Measurements from ENCODE around the gene PCNX4.

Gene PCNX4

DNA sequence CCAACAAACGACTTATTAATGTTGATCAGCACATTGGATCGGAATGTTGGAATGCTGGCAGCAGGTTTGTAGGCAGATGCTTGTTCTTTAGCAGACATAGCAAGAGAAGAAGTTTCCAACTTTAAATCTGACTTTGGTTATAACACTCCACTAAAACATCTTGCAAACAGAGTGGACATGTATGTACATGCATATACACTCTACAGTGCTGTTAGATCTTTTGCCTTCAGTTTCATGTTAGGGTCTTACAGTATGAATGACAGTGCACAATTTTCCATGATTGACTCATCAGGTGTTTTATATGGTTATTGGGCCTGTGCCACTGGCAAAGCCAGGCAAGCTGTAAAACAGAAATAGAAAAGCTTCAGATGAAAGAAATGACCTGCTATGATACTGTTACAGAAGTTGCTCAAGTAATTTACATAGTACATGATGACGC is 87.7 kb downstream of the PCNX4 start:
- Histone ChIP-seq H3K9ac (ENCODE audit: low read length) (no peak overlapping the region), H3K9me3 (ENCODE audit: control insufficient read depth, low read length) (no peaks in the 10 kb centered on the region), H3K36me3 (ENCODE audit: control insufficient read depth, insufficient read depth, low read length) (no peaks in the 10 kb centered on the region), H3K4me1 (ENCODE audit: control insufficient read depth, insufficient read depth, low read length) (no peaks in the 10 kb centered on the region), H3K4me3 (ENCODE audit: low read length) (no peak overlapping the region), H3K27me3 (ENCODE audit: control insufficient read depth, insufficient read depth, low read length) (no peaks in the 10 kb centered on the region)

DNA sequence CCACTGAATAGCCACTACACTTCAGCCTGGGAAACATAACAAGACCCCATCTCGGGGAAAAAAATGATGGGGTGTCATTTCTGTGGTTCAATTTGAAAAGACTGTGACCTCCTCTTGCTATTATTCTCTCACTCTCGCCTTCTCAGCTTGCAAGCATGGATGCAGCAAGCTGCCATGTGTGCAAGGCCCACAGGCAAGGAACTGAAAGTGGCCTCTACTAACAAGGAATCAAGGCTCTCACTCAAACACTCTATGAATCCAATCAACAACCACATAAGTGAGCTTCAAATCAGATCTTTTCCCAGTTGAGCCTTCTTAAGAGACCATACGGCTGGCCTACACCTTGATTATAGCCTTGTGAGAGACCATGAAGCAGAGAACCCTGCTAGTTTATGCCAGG is 91.4 kb downstream of the PCNX4 start:
- no peaks in the 10 kb centered on the region for H3K4me1 ChIP-seq (ENCODE audit: control insufficient read depth, insufficient read depth, low read length)
- no peak overlapping the region for H3K9ac ChIP-seq (ENCODE audit: low read length)
- H3K9me3 ChIP-seq (ENCODE audit: control insufficient read depth, low read length): no peaks in the 10 kb centered on the region
- no peaks in the 10 kb centered on the region for H3K27me3 ChIP-seq (ENCODE audit: control insufficient read depth, insufficient read depth, low read length)
- H3K36me3 ChIP-seq (ENCODE audit: control insufficient read depth, insufficient read depth, low read length): no peaks in the 10 kb centered on the region
- H3K4me3 ChIP-seq (ENCODE audit: low read length): no peak overlapping the region

DNA sequence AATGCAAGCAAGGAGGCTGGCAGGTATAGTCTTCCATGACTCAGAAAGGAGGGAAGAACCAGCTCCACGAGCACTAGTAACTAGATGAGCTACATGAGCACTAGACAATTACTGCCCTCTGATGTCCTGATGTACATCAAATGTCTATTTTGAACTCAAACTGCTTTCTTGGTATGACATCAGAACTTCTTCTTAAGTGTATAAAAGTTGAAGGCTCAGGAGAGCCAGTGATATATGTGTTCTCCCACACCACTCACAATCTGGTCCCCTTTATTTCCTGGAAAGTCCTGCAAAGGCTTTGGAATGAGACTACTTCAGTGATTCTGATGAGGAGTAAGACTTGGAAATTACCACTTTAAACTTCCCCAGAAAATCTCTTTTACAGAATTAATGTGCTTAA is 92.0 kb downstream of the PCNX4 start:
- Histone ChIP-seq H3K4me3 (ENCODE audit: low read length) (peak overlapping the region; percentile 42), H3K9me3 (ENCODE audit: control insufficient read depth, low read length) (no peaks in the 10 kb centered on the region), H3K36me3 (ENCODE audit: control insufficient read depth, insufficient read depth, low read length) (no peaks in the 10 kb centered on the region), H3K4me1 (ENCODE audit: control insufficient read depth, insufficient read depth, low read length) (no peaks in the 10 kb centered on the region), H3K27me3 (ENCODE audit: control insufficient read depth, insufficient read depth, low read length) (no peaks in the 10 kb centered on the region), H3K9ac (ENCODE audit: low read length) (peak overlapping the region; percentile 68)

DNA sequence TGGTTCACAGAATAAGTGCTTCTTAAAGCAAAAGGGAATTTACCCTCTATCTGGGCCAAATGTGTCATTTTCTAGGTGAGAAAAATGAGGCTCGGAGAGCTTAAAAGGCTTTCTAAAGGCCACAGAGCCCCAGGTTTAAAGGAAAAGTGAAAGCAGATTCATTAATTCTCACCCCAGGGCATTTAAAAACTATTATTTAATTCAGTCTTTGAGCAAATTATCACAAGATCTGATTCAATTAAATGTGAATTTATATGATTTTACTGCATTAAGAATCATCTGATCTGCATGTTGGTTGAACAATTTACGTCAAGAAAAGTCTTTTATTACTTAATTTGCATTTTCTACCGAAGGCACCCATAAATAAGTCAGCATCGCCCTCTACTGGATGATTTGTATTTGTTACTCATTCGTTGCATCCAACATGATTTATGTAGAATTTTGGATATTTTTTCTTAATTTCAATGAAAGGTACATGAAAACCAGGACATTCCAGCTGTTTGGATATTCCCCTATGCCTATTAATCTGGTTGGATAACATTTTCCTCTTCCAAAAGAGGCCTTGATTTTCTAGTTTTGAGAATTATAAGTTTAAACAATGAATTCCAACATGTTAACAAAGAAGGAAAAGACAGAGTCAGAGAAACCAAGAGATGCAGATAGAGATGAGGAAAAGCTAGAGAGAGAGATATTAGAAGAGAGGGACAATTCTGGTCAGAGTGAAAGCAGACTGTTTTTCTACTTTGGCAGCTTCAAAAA is 92.6 kb downstream of the PCNX4 start:
- H3K4me3 ChIP-seq (ENCODE audit: low read length): peak overlapping the region; percentile 42
- no peaks in the 10 kb centered on the region for H3K9me3 ChIP-seq (ENCODE audit: control insufficient read depth, low read length)
- peak overlapping the region; percentile 68 for H3K9ac ChIP-seq (ENCODE audit: low read length)

DNA sequence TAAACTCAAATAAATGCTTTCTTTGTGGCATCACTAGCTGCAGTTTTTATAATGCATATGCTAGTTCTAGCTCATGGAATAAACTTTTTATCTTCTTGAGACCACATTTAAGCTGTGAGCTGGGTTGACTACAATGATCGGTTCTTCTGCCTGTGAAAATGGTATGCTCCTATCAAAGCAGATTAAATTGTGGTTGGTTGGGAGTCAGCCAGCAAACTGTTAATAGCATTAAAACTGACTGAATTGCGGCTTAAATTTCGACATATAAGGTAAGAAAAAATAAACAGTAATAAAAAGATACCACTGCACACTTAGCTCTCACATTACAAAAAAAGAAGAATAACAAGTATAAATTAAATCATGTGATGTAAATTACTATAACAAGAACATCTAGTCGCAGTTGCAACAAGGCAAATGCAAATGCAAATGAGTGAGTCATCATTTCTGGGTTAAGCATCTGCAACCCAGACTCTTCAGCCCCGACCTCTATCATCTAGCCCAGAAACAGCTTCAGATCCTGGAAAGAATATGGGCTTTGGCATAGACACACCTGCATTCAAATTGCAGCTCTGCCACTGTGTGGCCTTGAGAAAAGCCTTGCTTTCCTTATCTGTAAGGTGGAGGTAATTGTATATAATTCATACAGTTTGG is 93.3 kb downstream of the PCNX4 start:
- Histone ChIP-seq H3K4me3 (ENCODE audit: low read length) (no peak overlapping the region), H3K27me3 (ENCODE audit: control insufficient read depth, insufficient read depth, low read length) (no peaks in the 10 kb centered on the region), H3K36me3 (ENCODE audit: control insufficient read depth, insufficient read depth, low read length) (no peaks in the 10 kb centered on the region), H3K9ac (ENCODE audit: low read length) (no peak overlapping the region), H3K9me3 (ENCODE audit: control insufficient read depth, low read length) (no peaks in the 10 kb centered on the region), H3K4me1 (ENCODE audit: control insufficient read depth, insufficient read depth, low read length) (no peaks in the 10 kb centered on the region)

More for the DNA sequence above, 92.6 kb downstream of the PCNX4 start:
- Histone ChIP-seq H3K4me1 (ENCODE audit: control insufficient read depth, insufficient read depth, low read length) (no peaks in the 10 kb centered on the region), H3K27me3 (ENCODE audit: control insufficient read depth, insufficient read depth, low read length) (no peaks in the 10 kb centered on the region), H3K36me3 (ENCODE audit: control insufficient read depth, insufficient read depth, low read length) (no peaks in the 10 kb centered on the region)

DNA sequence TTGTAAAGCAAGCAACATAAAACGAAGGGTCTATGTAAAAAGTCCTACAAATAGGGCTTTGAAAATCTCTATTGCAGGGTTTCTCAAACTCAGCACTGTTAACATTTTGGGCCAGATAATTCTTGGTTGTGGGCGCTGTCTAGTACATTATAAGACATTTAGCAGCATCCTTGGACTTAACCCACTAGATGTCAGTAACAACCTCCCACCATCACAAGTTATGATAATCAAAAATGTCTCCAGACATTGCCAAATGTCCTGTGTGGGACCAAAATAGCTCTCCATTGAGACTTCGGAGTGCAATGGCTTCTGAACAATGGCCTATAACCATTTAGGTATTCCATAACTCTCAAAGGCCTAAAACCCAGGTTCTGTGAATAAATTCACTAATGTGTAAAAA is 96.4 kb downstream of the PCNX4 start:
- no peaks in the 10 kb centered on the region for H3K4me1 ChIP-seq (ENCODE audit: control insufficient read depth, insufficient read depth, low read length)
- H3K4me3 ChIP-seq (ENCODE audit: low read length): no peak overlapping the region
- no peak overlapping the region for H3K9ac ChIP-seq (ENCODE audit: low read length)
- H3K9me3 ChIP-seq (ENCODE audit: control insufficient read depth, low read length): no peaks in the 10 kb centered on the region
- no peaks in the 10 kb centered on the region for H3K27me3 ChIP-seq (ENCODE audit: control insufficient read depth, insufficient read depth, low read length)
- H3K36me3 ChIP-seq (ENCODE audit: control insufficient read depth, insufficient read depth, low read length): no peaks in the 10 kb centered on the region

DNA sequence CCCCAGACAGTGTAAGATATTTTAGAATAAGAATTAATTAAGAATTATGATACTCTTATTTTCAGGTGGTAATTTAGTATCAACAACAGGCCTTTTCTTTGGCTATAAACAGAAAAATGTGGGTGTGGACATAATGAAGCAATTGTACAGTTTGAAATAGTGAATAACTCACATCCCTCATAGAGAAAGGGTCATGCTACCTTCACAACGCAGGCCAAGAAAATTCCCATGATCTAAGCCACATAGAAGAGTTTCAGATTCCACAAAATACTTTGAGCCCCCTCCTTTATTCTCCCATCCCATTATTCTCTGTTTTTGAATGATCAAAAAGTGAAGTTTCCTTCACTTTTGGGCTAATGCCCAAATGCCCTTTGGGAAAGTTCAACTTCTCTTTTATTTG is 97.0 kb downstream of the PCNX4 start:
- no peaks in the 10 kb centered on the region for H3K27me3 ChIP-seq (ENCODE audit: control insufficient read depth, insufficient read depth, low read length)
- H3K9me3 ChIP-seq (ENCODE audit: control insufficient read depth, low read length): no peaks in the 10 kb centered on the region
- H3K9ac ChIP-seq (ENCODE audit: low read length): no peak overlapping the region
- no peak overlapping the region for H3K4me3 ChIP-seq (ENCODE audit: low read length)
- no peaks in the 10 kb centered on the region for H3K4me1 ChIP-seq (ENCODE audit: control insufficient read depth, insufficient read depth, low read length)
- no peaks in the 10 kb centered on the region for H3K36me3 ChIP-seq (ENCODE audit: control insufficient read depth, insufficient read depth, low read length)

DNA sequence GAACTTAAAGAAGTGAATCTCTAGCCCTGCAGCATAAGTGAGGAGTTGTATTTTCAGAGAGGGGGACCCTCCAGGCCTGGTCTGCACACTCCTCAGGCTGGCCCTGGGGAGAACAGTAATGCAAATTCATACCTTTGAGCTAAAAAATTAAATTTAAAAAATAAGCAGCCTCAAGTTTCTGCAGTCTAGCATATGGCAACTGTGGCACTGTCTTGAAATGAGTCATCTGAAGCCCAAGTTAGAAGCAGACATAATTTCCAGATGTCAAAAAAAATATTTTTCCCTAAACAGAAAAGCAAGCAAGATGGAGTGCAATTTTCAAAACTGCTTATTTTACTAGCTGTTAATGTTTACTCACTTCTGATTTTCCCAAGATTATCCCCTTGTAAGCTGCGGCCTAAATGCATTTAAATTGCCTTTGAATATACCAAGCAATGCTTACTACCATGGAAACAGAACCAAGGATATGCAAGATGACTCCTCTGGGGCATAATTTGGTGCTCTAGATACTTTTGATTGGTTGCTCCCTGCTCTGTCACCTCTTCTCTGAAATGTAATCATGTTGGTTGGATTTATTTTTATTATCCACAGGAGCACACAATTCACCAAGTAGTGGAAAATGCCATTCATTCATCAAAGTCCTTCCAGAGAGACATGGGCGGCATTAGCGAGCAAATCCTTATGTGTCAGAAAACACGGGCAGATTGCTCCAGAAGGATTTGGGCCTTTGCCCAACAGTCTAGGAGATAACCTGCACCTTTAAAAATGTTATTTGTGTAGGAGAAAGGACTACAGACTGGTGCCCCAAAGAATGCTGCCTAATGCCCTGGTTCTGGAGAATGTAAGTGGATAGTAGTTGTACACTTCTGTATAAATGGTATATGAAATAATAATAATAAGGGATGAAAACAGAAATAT is 98.5 kb downstream of the PCNX4 start:
- H3K36me3 ChIP-seq (ENCODE audit: control insufficient read depth, insufficient read depth, low read length): no peaks in the 10 kb centered on the region
- no peaks in the 10 kb centered on the region for H3K27me3 ChIP-seq (ENCODE audit: control insufficient read depth, insufficient read depth, low read length)

DNA sequence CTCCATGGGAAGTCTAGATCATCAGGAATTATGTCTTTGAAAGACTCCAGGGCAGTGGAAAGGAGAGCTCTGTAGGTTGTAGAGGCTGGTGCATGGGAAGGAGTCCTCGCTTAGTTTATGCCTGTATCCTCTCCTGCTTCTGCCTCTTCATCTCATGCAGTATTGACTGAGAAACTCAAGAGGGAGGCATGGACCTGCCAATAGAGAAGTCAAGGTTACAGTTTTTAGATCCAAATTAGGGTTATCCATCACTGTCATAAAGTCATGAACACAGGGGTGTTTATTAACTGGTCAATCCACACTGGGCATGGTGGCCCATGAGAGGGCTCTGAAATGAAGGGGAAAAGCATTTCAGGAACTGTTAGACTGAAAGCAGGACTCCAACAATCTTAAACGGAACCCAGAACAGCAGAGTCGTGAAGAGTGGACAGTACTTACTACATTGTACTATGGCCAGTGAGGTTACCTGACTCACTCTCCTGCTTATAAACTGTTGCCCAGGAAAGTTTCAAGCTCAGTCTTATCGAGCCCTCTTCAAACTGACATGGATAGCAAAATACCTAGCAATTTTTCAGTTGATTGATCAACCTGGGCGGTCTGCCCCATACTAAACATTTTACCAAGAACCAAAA is 103.6 kb downstream of the PCNX4 start:
- Histone ChIP-seq H3K27me3 (ENCODE audit: control insufficient read depth, insufficient read depth, low read length) (no peaks in the 10 kb centered on the region), H3K9me3 (ENCODE audit: control insufficient read depth, low read length) (no peaks in the 10 kb centered on the region), H3K36me3 (ENCODE audit: control insufficient read depth, insufficient read depth, low read length) (no peaks in the 10 kb centered on the region), H3K4me1 (ENCODE audit: control insufficient read depth, insufficient read depth, low read length) (no peaks in the 10 kb centered on the region), H3K4me3 (ENCODE audit: low read length) (no peak overlapping the region), H3K9ac (ENCODE audit: low read length) (no peak overlapping the region)

More for the DNA sequence above, 98.5 kb downstream of the PCNX4 start:
- Histone ChIP-seq H3K9me3 (ENCODE audit: control insufficient read depth, low read length) (no peaks in the 10 kb centered on the region), H3K4me3 (ENCODE audit: low read length) (no peak overlapping the region), H3K4me1 (ENCODE audit: control insufficient read depth, insufficient read depth, low read length) (no peaks in the 10 kb centered on the region), H3K9ac (ENCODE audit: low read length) (no peak overlapping the region)

DNA sequence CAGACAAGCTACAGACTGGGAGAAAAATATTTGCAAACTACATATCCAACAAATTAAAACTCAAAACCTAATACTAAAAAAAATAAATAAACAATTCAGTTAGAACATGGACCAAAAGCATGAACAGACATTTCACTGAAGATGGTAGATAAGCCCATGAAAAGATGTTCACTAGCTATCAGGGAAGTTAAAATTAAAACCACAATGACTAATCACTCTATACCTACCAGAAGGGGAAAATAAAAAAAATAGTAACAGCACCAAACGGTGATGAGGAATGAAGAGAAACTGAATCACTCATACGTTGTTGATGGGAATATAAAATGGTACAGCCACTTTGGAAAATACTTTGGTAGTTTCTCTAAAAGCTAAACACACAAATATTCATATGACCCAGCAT is 104.6 kb downstream of the PCNX4 start:
- Histone ChIP-seq H3K4me1 (ENCODE audit: control insufficient read depth, insufficient read depth, low read length) (no peaks in the 10 kb centered on the region), H3K4me3 (ENCODE audit: low read length) (no peak overlapping the region), H3K36me3 (ENCODE audit: control insufficient read depth, insufficient read depth, low read length) (no peaks in the 10 kb centered on the region), H3K9me3 (ENCODE audit: control insufficient read depth, low read length) (no peaks in the 10 kb centered on the region), H3K27me3 (ENCODE audit: control insufficient read depth, insufficient read depth, low read length) (no peaks in the 10 kb centered on the region), H3K9ac (ENCODE audit: low read length) (no peak overlapping the region)

DNA sequence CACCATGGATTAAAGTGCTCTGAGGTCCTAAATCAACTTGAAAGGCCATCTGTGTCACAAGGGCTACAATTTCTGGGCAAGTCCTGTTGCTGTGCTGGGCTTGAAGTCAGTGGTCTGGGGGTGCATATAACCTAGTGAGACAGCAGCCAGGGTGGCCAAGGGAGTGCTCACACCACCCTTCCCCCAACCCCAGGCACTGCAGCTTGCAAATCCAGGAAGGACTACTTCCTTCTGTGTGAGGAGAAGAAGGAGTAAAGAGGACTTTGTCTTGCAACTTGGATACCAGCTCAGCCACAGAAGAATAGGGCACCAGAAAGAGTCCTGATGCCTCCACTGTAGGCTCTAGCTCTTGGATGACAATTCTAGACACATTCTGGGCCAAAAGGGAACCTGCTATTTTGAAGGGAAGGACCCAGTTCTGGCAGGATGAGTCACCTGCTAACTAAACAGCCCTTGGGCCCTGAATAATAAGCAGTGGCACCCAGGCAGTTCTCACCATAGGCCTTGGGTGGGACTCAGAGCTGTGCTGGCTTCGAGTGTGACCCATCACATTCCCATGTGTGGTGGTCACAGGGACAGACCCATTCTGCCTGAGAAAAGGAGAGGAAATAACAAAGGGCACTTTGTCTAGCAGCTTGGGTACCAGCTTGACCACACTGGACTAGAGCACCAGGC is 106.0 kb downstream of the PCNX4 start:
- no peak overlapping the region for H3K4me3 ChIP-seq (ENCODE audit: low read length)
- no peak overlapping the region for H3K9ac ChIP-seq (ENCODE audit: low read length)
- H3K9me3 ChIP-seq (ENCODE audit: control insufficient read depth, low read length): no peaks in the 10 kb centered on the region
- H3K36me3 ChIP-seq (ENCODE audit: control insufficient read depth, insufficient read depth, low read length): no peaks in the 10 kb centered on the region
- no peaks in the 10 kb centered on the region for H3K27me3 ChIP-seq (ENCODE audit: control insufficient read depth, insufficient read depth, low read length)
- no peaks in the 10 kb centered on the region for H3K4me1 ChIP-seq (ENCODE audit: control insufficient read depth, insufficient read depth, low read length)
